Osteocyte (in vitro differentiated cells): ENCODE measurements around the gene KIFC1. TPM values are rescaled to one million over a fixed set of nuclear protein-coding genes. Genes with fewer than 3 reads are reported as not detected.
"Not testable (repeated sequence)": the region's sequence is repeated elsewhere in the genome, so short reads cannot be mapped to it uniquely, and the experiment has no call there.

Experiments
- DNase-seq: peaks from one replicate; pipeline ENCODE4 v3.0.0; 2021; ENCODE audit warnings: mixed read lengths; ENCODE audit not compliant: unreplicated experiment; ENCODE audit errors: extremely low spot score
- H3K27ac Mint-ChIP-seq: one replicate; pipeline ENCODE4 v1.8.0; 2021; ENCODE audit warnings: mild to moderate bottlenecking, mixed read lengths; ENCODE audit not compliant: unreplicated experiment
- H3K27me3 Mint-ChIP-seq: one replicate; pipeline ENCODE4 v1.8.0; 2021; ENCODE audit warnings: mixed read lengths; ENCODE audit not compliant: unreplicated experiment
- H3K36me3 Mint-ChIP-seq: one replicate; pipeline ENCODE4 v1.8.0; 2021; ENCODE audit warnings: mixed read lengths; ENCODE audit not compliant: unreplicated experiment
- H3K4me1 Mint-ChIP-seq: one replicate; pipeline ENCODE4 v1.8.0; 2021; ENCODE audit warnings: mixed read lengths; ENCODE audit not compliant: unreplicated experiment
- H3K4me3 Mint-ChIP-seq: one replicate; pipeline ENCODE4 v1.8.0; 2021; ENCODE audit warnings: mild to moderate bottlenecking, moderate library complexity, mixed read lengths; ENCODE audit not compliant: unreplicated experiment
- H3K9me3 Mint-ChIP-seq: one replicate; pipeline ENCODE4 v1.8.0; 2021; ENCODE audit warnings: mixed read lengths; ENCODE audit not compliant: unreplicated experiment
- CTCF ChIP-seq: fragments of 200-600 bp; sonication (generic); IDR thresholded peaks from 2 replicates; pipeline ENCODE4 v1.5.0; 2021; ENCODE audit warnings: antibody characterized with exemption, mild to moderate bottlenecking, moderate library complexity
- total RNA-seq: library from RNA; stranded (reverse); gene quantifications from 2 replicates; pipeline ENCODE4 v1.2.1, GENCODE V29; 2021

The KIFC1 gene
- total RNA-seq, 1 donor from 2014 or later: 10.8 TPM

- Mint-ChIP-seq H3K36me3 (no peaks in the 10 kb centered on the region), H3K9me3 (no peaks in the 10 kb centered on the region), H3K27ac (no peak overlapping the region), H3K4me1 (peaks cover 6% of the 10 kb centered on the region), H3K27me3 (no peaks in the 10 kb centered on the region), H3K4me3 (no peak overlapping the region)
- no peak for DNase-seq
- no peak for TF ChIP-seq CTCF
These were observed 16.4 kb upstream of the KIFC1 start for GRCh38 chr6:33375143-33375671.

- DNase-seq: no peak
- no peak for TF ChIP-seq CTCF
- Mint-ChIP-seq H3K9me3 (no peaks in the 10 kb centered on the region), H3K27ac (no peak overlapping the region), H3K4me1 (peaks cover 6% of the 10 kb centered on the region), H3K4me3 (no peak overlapping the region), H3K36me3 (no peaks in the 10 kb centered on the region), H3K27me3 (peaks cover 5% of the 10 kb centered on the region)
These were observed 14.5 kb upstream of the KIFC1 start for GRCh38 chr6:33377171-33377570.

GRCh38 chr6:33379184-33379583 lies 12.4 kb upstream of the KIFC1 start:
- H3K27ac Mint-ChIP-seq, H3K4me3 Mint-ChIP-seq, DNase-seq, H3K9me3 Mint-ChIP-seq, H3K4me1 Mint-ChIP-seq, H3K27me3 Mint-ChIP-seq, H3K36me3 Mint-ChIP-seq: not testable (repeated sequence)

- Mint-ChIP-seq H3K9me3 (no peaks in the 10 kb centered on the region), H3K27ac (no peak overlapping the region), H3K36me3 (no peaks in the 10 kb centered on the region), H3K27me3 (peaks cover 5% of the 10 kb centered on the region), H3K4me3 (no peak overlapping the region), H3K4me1 (peaks cover 3% of the 10 kb centered on the region)
- no peak for DNase-seq
- no peak for TF ChIP-seq CTCF
These were observed 11.2 kb upstream of the KIFC1 start for GRCh38 chr6:33380272-33380981.

- no peak overlapping the region for H3K27ac Mint-ChIP-seq
- DNase-seq: no peak
These were observed 8.0 kb upstream of the KIFC1 start for GRCh38 chr6:33383427-33384185.

More at GRCh38 chr6:33383427-33384185, 8.0 kb upstream of the KIFC1 start:
- no peak for TF ChIP-seq CTCF
- no peaks in the 10 kb centered on the region for H3K36me3 Mint-ChIP-seq
- no peak overlapping the region for H3K4me3 Mint-ChIP-seq
- peaks cover 5% of the 10 kb centered on the region for H3K27me3 Mint-ChIP-seq
- H3K4me1 Mint-ChIP-seq: peaks cover 2% of the 10 kb centered on the region
- H3K9me3 Mint-ChIP-seq: no peaks in the 10 kb centered on the region
